Fibroblast of skin of left biceps (primary cell): ENCODE measurements around the gene SLC24A4.
A peak's percentile ranks its signal among the peaks of the same experiment; 100 is the strongest.

Experiments used
- DNase-seq, 2 experiments: peaks; one replicate each; pipeline ENCODE4 v3.0.0-alpha.2; 2013; ENCODE audit warnings: low read depth in 2 of 2

The SLC24A4 gene

DNA sequence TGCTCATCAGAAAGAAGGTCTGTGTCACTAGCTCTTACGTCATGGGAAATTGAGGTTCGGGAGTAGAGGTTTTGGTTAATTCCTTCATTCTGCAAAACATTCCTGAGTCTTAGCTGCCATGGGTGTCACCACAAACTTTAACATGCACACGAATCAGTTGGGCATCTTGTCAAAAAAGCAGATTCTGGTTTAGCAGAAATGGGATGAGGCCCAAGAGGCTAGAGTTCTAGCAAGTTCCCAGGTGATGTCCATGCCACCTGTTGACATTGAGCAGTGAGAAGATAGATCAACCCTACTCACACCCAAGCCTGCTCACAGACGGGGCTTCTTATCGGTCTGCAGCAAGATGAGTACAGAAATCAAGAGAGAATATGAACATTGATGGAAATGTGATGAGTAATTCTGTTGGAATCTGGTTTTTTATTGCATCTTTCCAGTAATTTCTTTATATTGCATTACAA is 179.0 kb downstream of the SLC24A4 start:
- DNase-seq = peak; percentile 84 to 86

DNA sequence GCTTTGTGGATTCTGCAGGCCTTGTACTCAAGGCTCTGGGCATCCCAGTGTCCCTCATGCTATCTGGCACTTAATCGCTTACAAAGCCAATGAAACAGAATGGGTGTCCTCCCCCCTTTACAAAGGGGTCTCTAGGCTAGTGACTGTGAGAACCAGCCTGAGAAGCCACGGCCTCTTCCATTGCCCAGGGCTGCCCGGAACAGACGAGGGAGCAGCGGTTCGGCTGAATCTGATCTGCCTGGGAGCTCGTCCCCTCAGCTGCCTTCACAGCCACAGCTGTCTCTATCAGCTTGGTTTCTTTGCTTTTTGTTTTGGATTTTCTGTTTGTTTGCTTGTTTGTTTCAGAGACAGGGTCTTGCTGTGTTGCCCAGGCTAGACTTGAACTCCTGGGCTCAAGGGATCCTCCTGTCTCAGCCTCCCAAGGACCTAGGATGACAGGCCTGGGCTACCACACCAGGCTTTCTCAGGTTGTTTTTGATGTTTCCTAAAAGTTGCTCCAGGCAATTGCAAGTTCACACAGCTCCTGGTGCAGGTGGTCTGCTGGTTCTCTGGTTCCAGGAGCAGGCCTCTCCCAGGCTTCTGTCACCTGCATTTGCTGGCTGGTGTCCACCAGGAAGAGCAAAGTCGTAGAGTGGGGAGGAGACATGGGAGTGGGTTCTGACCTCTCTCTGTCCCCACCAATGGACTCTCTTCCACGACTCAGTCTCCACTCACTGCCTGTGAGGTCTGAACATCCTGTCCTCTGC is 179.7 kb downstream of the SLC24A4 start:
- no peak for DNase-seq

DNA sequence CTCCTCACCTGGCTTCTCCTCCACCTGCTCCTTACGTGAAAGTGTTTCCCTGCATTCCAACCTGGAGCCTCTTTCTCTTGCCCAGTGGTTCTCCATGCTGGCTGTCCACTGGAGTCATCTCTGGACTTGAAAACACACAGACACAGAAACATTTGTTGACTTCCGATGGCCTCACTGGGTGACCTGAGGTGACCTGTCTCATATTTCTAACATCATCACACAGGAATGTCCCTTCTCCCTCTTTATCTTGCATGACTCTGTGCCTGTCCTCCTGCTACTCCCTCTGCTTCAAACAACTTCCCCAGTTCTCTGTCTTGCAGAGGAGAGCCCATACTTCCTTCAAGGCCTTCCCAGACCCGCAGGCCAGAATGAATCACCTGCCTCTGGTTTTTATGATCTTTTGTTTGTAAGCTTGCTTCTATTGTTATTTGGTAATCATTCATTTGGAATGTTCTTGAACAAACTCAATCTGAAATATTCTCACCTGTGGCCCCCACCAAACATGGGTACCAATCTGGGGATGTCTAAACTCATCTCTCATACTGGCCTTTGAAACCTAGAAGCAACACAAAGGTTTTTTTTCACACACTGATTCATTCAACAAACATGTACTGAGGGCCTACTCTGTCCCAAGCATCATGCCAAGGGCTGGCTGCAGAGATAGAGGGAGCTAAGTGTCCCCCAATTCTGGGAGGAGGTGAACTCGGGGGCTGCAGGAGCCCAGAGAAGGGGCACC is 181.0 kb downstream of the SLC24A4 start:
- DNase-seq = no peak

DNA sequence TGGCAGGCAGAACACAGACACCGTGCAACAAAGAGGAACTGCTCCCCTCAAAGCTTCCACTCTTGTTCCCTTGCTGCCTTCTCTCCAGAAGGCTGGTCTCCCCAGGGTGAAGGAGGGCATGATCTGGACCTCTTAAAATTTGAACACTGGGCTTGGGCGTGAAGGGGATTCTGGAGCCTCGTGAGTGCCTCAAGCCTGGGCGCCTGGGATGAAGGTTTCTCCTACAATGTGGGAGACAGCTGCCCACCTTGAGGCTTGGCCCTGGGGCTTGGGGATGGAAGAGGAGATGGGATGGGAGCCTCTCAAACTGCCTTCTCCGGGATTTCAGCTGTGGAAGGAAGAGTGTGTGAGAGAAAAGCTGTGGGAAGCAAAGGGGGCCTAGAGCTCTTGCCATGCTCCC is 182.9 kb downstream of the SLC24A4 start:
- no peak for DNase-seq

DNA sequence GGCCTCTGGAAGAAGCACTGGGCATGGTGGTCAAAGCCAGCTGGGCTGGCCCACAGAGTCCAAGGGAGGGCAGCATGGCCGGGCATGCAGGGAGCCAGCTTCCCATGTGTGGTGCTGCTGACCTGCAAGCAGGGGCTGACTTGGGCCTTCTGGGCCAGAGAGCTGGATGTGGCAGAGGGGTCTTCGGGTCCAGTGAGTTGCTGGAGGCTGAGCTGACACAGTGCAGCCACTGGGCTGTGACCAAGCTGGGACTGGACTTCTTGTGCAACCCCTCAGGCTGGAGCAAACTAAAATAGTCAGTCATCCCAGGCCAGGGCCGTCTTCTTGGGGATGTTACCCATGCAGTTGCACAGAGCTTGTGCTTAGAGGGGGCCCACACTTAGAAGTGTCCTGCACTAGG is 183.3 kb downstream of the SLC24A4 start:
- DNase-seq = no peak

DNA sequence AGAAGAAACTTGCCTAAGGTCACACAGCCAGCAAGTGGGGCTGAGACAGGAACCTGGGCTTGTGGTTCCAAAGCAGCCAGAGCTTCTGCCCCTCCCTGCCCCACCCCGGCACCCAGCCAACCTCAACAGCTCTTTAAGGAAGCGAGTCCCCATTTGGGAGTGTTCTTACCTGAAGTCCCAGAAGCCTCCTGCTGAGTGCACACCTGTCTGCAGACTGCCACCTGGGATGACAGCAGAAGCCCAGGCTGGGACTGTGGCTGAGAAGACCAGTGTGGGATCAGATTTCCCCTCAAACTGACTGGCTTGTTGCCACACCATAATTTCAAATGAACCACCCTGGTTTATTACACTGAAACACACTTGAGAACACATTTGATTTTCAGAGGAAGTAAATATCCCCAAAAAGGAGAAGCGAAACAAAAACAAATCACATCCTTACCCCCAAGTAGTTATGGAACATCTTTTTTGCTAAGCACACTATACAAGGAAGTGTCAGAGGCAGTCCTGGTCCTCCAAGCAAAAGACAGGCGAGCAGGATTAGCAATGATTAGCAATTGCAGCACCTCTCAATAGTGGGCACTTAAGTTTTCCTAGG is 184.3 kb downstream of the SLC24A4 start:
- DNase-seq = no peak

DNA sequence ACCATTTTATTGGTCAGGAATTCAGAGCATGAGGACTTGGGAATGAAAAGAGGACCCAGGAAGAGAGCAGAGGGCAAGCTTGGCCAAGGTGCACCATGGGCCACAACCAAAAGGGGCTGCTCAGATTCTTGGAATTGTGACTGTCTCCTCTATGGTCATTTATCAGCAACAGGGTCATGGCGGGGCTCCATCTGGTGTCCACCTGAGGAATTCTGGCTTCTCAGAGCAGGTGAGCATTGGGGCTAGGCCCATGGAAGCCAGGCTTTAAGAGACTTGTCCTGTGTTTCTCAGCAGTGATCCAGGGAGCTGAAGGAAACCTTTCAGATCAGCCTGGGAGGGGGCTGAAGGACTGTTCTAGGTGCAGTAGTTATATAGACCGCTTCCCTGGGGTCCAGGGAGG is 188.0 kb downstream of the SLC24A4 start:
- DNase-seq = no peak

DNA sequence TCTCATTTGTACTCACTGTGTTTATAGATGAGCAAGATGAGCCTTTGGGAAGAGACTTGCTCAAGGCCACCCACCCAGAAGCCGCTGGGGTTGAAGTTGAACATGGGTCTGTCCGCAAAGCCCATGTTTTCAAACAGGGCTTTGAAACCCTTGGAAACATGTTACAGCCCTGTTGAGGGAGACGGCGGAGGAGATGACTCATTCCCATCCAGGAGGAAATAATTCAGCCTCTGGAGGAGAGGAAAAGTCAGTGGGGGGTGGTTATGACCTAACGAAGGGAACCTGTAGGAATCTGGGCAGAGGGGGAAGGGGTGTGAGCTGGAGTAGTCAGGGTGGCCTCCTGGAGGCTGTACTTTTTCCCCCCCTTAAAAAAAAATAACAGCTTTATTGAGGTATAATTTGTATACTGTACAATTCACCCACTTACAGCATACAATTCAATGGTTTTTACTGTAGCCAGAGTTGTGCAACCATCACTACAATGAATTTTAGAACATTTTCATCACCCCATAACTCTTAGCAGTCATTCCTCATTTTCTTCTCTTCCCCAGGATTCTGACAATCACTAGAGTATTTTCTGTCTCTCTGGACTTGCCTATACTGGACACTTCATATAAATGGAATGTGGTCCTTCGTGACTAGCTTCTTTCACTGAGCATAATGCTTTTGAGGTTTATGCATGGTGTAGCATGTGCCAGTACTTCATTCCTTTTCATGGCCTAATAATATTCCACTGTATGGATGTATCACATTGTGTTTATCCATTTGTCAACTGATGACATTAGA is 188.7 kb downstream of the SLC24A4 start:
- DNase-seq = peak; percentile 98 to 99

DNA sequence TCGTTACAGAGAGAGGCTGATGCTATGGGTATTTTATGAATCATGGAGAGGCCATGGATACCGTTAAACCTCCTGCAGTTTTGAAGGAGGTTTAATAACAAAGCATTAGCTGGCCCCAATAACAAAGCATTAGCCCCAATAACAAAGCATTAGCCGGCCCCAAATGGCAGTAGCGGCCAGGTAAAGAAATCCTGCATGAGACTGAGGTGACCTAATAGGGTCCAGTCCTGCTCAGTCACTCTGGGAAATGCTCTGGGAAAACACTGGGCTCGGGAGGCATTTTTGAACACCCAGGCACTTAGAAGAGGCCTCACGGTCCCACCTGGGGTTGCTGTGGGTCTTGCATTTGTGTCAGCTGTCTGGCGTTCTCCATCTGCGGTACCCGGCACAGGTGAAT is 189.8 kb downstream of the SLC24A4 start:
- DNase-seq = no peak

DNA sequence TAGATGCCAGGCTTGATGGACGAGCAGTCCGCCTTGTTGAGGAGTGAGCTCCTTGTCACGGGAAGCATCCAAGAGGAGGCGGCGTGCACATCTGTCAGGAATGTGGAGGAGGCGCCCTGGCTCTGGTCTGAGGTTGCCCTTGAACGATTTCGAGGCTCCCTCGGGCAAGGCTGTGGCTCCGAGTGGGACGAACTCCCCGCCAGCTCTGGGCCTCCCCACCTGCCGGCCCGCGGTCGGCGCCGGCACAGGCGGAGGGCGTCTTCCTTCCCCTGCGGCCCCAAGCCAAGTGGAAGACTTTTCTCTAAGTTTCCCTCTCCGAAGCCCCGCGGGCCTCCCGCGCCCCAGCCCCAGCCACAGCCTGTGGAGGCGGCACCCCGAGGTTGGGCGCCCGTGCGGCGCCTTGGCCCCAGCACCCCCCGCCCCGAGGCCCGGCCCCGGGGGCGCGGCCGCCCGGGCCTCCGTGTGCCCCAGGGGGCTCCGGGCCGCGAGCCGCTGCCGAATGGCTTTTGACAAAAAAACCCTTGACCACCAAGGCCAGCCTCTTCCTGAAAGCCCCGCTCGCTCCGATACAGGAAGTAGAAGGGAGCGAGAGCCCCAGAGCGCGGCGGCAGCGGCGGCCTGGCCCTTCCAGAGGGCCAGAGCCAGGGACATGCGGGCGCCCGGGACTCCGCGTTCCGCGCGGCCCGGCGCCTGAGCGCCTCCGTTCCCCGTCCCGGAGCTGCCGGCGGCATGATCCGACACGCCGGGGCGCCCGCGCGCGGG is 190.4 kb downstream of the SLC24A4 start, which contains the start of gene RIN3:
TSS of gene RIN3 (plus strand) at position 578 of the 762 bp plus-strand sequence. CDS start at position 730, 152 bp downstream.
- DNase-seq = peak in 1 of 2 experiments; percentile 25

DNA sequence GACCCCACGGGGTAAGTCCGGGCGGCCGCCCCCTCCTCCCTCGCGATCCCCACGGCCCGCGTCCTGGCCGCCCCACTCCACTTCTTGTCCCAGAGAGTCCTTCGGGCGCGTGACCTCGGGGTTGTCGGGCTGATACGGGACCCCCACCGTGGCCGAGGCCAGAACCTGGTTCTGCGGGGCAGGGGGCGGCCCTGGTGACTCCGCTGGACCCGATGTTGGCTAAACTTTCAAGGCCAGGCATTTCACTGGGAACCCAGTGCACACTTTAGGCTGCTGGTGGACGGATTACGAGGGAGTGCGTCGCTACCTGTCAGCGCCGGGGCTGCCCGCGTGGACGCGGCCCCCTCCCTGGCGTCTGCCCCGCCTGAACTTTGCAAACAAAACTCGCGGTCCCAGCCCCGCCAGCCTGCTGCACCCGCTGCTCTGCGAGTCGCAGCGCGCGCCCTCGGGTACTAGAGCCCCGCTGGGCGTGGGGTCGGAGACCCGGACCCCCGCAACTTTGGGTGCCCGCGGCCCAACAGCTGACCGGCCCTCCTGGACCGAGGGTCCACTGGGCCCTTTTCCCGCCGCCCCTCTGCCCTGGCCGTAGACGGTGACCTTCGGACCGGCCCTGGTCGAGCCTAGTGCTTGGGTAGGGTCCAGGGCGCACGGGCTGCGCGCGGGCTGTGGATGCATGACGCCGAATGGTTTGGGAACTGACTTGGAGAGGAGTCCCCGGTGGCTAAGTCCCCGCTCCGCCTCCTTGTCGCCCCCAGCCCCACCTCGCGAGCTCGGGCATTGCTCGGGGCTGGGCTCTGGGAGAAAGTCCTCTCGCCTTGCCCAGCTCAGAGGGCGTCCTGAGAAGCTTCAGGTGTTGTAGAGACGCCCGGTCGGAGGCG is 191.2 kb downstream of the SLC24A4 start:
- no peak for DNase-seq

DNA sequence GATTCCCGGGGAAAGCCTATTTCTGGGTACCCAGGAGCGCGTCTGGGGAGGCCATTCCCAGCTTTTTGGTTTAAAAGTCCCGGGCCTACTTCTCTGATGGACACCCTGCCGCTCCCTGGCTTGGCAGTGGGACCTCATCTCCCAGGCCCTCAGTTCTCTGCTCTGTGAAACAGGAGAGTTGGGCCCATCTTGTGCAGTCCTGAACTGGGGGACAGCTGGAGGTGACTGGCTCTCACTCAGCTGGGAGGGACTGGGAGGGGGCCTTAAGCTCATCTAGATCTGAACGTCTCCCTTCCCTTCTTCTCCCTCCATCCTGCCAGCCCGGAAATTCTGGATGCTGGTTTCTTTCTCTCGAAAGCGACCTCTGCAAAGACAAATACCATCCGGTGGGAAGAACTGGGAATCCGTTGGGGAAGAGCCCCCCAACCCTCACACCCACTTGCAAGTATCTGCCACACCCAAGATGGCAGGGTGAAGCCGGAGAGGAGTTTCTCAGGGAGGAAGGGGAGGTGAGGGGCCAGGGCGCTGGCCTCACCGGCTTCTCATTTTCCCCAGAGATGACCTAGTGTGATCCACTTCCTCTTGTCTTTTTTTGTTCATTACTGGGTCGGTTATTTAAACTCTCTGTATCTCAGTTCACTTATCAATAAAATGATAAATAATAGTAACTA is 192.0 kb downstream of the SLC24A4 start:
- DNase-seq = no peak

DNA sequence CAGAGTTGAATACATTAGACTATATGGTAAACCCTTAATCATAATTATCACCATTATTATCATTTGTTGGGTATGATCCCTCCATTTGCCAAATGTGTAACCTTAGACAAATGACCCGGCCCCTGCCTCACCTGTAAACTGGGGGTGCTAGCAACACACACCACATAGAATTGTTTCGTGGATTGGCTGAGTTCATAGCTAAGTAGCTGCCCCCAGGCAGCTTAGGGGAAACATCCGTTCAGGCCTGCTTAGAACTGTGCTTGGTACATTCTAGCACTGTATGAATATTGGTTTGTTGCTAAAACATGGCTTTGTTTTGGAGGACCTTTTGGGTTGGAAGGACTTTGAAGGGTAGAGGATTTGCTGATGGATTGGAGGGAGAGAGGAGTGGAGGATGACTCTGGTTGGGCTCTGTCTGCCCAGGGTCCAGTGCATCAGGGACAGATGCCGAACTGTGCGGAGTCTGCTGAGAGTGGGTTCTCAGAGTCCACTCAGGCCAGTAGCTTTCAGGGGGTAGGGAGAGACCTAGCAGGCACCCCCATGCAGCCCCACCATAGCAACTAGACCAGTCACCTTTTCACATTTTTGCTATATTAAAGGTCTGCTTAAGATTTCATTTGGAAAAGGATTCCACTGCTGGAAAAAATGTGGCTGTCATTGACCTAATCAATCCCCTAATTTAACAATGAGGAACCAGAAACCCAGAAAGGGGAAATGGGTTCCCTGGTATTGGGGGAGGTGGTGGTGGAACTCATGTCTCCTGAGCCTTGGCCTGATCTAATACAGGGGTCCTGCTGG is 192.8 kb downstream of the SLC24A4 start:
- DNase-seq = no peak

DNA sequence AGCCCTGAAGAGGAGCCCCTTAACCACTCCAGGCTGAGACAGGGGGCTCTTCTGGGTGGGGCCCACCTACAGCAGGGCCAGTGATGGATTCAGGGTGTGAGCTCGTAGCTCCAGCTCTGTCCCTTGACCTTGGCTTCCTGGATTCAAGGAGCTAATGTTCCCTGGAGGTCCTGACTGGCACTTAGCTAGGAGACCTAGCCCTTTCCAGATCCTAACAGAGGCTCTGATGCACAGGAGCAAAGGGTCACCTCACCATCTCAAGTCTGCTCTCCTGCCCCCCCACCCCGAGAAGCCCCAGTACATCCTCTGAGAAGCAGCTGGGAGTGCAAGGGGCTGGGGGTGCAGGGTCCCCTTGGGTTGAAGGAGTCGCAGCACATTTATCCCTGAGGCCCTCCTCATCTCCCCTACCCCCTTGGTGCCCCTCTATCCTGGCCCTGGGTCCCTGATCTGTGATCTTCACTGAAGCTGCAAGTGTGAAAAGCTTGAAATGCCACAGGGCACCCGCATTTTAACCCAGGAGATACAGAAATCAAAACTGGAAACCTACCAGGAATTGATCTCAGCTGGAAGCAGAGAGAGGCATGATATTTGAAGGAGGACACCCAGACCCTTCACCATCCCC is 193.5 kb downstream of the SLC24A4 start:
- DNase-seq = no peak

DNA sequence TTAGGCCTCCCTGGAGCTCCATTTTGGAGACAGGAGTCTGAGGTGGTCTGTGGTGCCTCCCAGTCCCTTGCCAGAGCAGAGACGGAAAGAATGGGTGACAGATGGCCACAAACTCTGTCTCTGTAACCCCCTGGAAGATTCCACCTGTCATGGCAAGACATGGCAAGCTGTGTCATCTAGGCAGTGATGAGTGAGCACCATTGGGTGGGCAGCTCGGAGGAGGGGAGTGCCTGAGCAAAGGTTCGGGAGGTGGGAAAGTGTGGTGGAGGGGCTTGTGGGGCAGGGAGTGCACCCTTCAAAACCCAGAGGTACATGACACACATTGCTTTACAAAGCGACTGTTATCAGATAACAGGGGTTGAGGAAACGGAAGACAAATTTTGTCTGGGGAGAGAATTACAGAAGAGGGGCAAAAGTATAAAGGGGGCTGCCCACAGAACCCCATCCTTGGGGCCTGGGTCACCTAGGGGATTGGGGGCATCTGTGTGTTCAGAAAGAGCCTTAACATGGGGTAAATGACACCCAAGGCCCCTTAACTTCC is 194.1 kb downstream of the SLC24A4 start:
- DNase-seq = no peak

DNA sequence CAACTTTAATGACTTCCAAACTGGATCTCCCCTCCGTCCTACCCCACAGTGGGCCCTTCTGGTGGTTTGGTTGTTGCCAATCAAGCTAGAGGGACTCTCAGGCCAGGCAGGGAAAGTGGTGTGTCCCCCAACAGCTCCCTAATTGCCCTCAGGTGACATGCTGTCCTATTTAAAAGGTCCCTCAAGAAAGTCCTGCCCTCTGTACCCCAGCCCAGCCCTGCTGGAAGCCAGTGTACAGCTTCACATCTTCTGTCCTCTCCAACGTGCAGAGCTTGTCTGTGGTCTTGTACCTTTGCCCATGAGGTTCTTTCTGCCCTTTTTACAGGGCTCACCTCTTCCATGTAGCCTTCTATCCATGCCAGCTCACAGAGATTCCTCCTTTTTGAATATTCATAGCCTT is 194.8 kb downstream of the SLC24A4 start:
- no peak for DNase-seq

DNA sequence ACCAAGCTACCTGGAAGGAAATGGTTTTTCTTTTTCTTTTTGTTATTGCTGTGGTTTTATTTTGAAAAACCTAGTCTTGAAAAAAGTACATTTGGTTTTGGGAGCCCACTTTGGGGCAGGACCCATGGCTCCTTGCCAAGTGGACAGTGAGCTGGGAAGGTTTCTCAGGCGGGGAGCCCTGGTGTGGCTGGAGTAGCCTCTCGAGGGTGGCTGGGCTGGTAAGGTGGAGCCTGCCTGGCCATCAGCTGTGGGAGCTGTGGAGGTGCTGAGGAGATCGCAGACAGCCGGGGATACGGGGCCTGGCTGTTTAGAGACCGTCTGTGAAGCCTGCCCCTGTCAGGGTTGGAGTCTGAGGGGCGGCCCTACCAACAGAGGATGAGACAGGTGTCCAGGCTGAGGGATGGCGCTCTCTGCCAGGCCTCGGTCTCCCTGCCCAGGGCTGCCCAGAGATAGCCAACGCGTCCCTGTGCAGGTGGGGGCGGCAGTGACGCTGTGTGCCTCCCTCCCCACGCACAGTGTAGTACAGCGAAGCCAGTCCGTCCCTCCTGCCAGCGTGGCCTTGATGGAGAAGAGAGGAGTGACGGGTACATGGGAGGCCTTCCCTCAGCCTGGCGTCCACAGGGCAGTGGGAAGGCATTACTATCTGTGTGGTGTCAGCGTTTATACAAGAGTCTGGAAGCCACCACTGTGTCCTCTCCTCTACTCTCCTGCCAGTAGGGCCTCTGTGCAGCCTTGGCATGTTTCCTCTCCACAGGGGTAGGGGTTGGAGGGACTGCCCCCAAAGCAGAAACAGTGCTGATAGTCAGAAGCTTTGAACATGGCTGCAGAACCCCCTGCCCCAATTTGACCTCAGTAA is 196.5 kb downstream of the SLC24A4 start:
- no peak for DNase-seq
